C4-2B (cell line): Measurements from ENCODE around the gene FAM98B.
A peak's percentile ranks its signal among the peaks of the same experiment; 100 is the strongest.

ENCODE experiments used
- H3K27ac ChIP-seq: fragments of 450-650 bp; 2 replicates; pipeline ENCODE4 v1.5.1; 2017
- CTCF ChIP-seq: fragments of 450-650 bp; conservative IDR thresholded peaks from 2 replicates; pipeline ENCODE4 v1.5.1; 2017; ENCODE audit warnings: mild to moderate bottlenecking
- ZFX ChIP-seq: fragments of 450-650 bp; IDR thresholded peaks from 2 replicates; pipeline ENCODE4 v1.6.1; 2017

Gene FAM98B

GRCh38 chr15:38486936-38487335, 33.0 kb downstream of the FAM98B start:
- TF ChIP-seq ZFX: no peak
- no peak for TF ChIP-seq CTCF
- H3K27ac ChIP-seq: no peak overlapping the region

- no peak for TF ChIP-seq CTCF
- TF ChIP-seq ZFX: no peak
- no peak overlapping the region for H3K27ac ChIP-seq
These were observed 33.5 kb downstream of the FAM98B start for GRCh38 chr15:38487378-38487777.

- TF ChIP-seq ZFX: no peak
- H3K27ac ChIP-seq: no peak overlapping the region
These were observed 36.5 kb downstream of the FAM98B start for GRCh38 chr15:38490242-38490922.

GRCh38 chr15:38496151-38496550, 42.2 kb downstream of the FAM98B start:
- TF ChIP-seq ZFX (no peak), CTCF (peak; percentile 8; the same call in 1 of the 2 replicates)
- H3K27ac ChIP-seq: no peak overlapping the region

GRCh38 chr15:38499651-38500050, 45.7 kb downstream of the FAM98B start:
- TF ChIP-seq CTCF (no peak), ZFX (no peak)
- no peak overlapping the region; the same call in 1 of the 2 replicates for H3K27ac ChIP-seq

- TF ChIP-seq CTCF (no peak), ZFX (no peak)
- no peak overlapping the region for H3K27ac ChIP-seq
These were observed 49.6 kb downstream of the FAM98B start for GRCh38 chr15:38503496-38503895.

- TF ChIP-seq ZFX (no peak), CTCF (no peak)
- no peak overlapping the region for H3K27ac ChIP-seq
These were observed 50.9 kb downstream of the FAM98B start for GRCh38 chr15:38504680-38505467.
